Measurements from ENCODE around the gene THAP4. TPM values are rescaled to one million over a fixed set of nuclear protein-coding genes. Genes with fewer than 3 reads are reported as not detected.

THAP4 gene
- total and polyA plus RNA-seq, 8 donors, result 16.0 to 172 (median 49.3) TPM

- Histone ChIP-seq H3K4me1 (peaks cover 38 to 71% (median 63%) of the 10 kb centered on the region in 4 donors), H3K4me3 (peak overlapping the region in 1 of 4 donors; percentile 12), H3K9me3 (no peaks in the 10 kb centered on the region), H3K27ac (peak overlapping the region in 2 of 5 donors; percentile 22 to 56), H3K27me3 (peaks cover 0 to 30% (median 0%) of the 10 kb centered on the region in 3 donors), H3K36me3 (peaks cover 4 to 22% (median 19%) of the 10 kb centered on the region in 4 donors)
- no peak for DNase-seq
- intact Hi-C loops (cut with DNase I; ENCODE audit: low total_unique reads), result no loop called here
- TF ChIP-seq POLR2A (IDR thresholded peaks at IDR 0.05), result no peak
- TF ChIP-seq EP300 (IDR thresholded peaks at IDR 0.05), result no peak
- TF ChIP-seq POLR2AphosphoS5 (IDR thresholded peaks at IDR 0.05), result no peak
- TF ChIP-seq CTCF (IDR thresholded peaks at IDR 0.05), result no peak
- WGBS, 5 donors, result 81 to 86% (median 82%) methylated on average over 12 to 23 of the region's 23 CpGs
These were observed 74.6 kb downstream of the THAP4 start for GRCh38 chr2:241562269-241562891.

GRCh38 chr2:241561832-241562231 lies 75.1 kb downstream of the THAP4 start:
- DNase-seq, result peak; percentile 76 to 90
- H3K4me3 ChIP-seq, result peak overlapping the region in 2 of 4 donors; percentile 12 to 87
- peaks cover 4 to 19% (median 18%) of the 10 kb centered on the region in 4 donors for H3K36me3 ChIP-seq
- peaks cover 0 to under 1% (median 0%) of the 10 kb centered on the region in 4 donors for H3K9me3 ChIP-seq
- 16 to 33% (median 22%) methylated on average over 11 to 18 of the region's 18 CpGs for WGBS, 5 donors
- peaks cover 38 to 71% (median 63%) of the 10 kb centered on the region in 4 donors for H3K4me1 ChIP-seq
- intact Hi-C loops (cut with DNase I; ENCODE audit: low total_unique reads), result no loop called here
- H3K27me3 ChIP-seq, result peaks cover 0 to 30% (median 0%) of the 10 kb centered on the region in 3 donors
- peak overlapping the region in 2 of 5 donors; percentile 22 to 56 for H3K27ac ChIP-seq
- TF ChIP-seq POLR2AphosphoS5 (IDR thresholded peaks at IDR 0.05), result peak in 1 of 3 donors; percentile 76
- no peak for TF ChIP-seq EP300 (IDR thresholded peaks at IDR 0.05)
- no peak for TF ChIP-seq POLR2A (IDR thresholded peaks at IDR 0.05)

- intact Hi-C loops (cut with DNase I; ENCODE audit: low total_unique reads), result no loop called here
- WGBS, 5 donors, result 16 to 47% (median 36%) methylated on average over 7 to 19 of the region's 19 CpGs
- DNase-seq, result peak; percentile 62 to 70
- Histone ChIP-seq H3K36me3 (peaks cover 4 to 19% (median 15%) of the 10 kb centered on the region in 4 donors), H3K9me3 (peaks cover 0 to 9% (median 4%) of the 10 kb centered on the region in 4 donors), H3K4me1 (peaks cover 38 to 71% (median 61%) of the 10 kb centered on the region in 4 donors), H3K4me3 (peak overlapping the region; percentile 75 to 87 (median 82)), H3K27me3 (peaks cover 0 to 30% (median 0%) of the 10 kb centered on the region in 3 donors), H3K27ac (peak overlapping the region; percentile 50 to 91 (median 81))
- no peak for TF ChIP-seq POLR2AphosphoS5 (IDR thresholded peaks at IDR 0.05)
- TF ChIP-seq POLR2A (IDR thresholded peaks at IDR 0.05), result no peak
- no peak for TF ChIP-seq EP300 (IDR thresholded peaks at IDR 0.05)
- no peak for TF ChIP-seq CTCF (IDR thresholded peaks at IDR 0.05)
These were observed 76.0 kb downstream of the THAP4 start for GRCh38 chr2:241560883-241561474.

- intact Hi-C loops (cut with DNase I; ENCODE audit: low total_unique reads), result no loop called here
- H3K4me3 ChIP-seq, result peak overlapping the region; percentile 75 to 87 (median 82)
- H3K36me3 ChIP-seq, result peaks cover 4 to 19% (median 15%) of the 10 kb centered on the region in 4 donors
- H3K27me3 ChIP-seq, result peaks cover 0 to 30% (median 0%) of the 10 kb centered on the region in 3 donors
- peak overlapping the region; percentile 34 to 91 (median 81) for H3K27ac ChIP-seq
- WGBS, 5 donors, result 31 to 50% (median 41%) methylated on average over 13 to 18 of the region's 18 CpGs
- no peak for DNase-seq
- H3K9me3 ChIP-seq, result peaks cover 0 to 10% (median 4%) of the 10 kb centered on the region in 4 donors
- no peak for TF ChIP-seq POLR2AphosphoS5 (IDR thresholded peaks at IDR 0.05)
- TF ChIP-seq CTCF (IDR thresholded peaks at IDR 0.05), result no peak
- TF ChIP-seq POLR2A (IDR thresholded peaks at IDR 0.05), result no peak
- TF ChIP-seq EP300 (IDR thresholded peaks at IDR 0.05), result no peak
- peaks cover 38 to 68% (median 59%) of the 10 kb centered on the region in 4 donors for H3K4me1 ChIP-seq
These were observed 76.6 kb downstream of the THAP4 start for GRCh38 chr2:241560162-241560882.

All from stomach (tissue), 9 donors.